Spleen (tissue), 11 donors: ENCODE results near the gene PRKCE. TPM values are rescaled to one million over a fixed set of nuclear protein-coding genes. Genes with fewer than 3 reads are reported as not detected.

ENCODE experiments used
- DNase-seq: peaks from one replicate; pipeline ENCODE4 v3.0.0-alpha.2; 2020
- H3K27ac ChIP-seq, 8 donors: fragments of 200-600 bp; sonication (generic) in 7 of 8; 1 replicate in 4 of 8; 2 replicates in 4 of 8; pipeline versions ENCODE4 v1.5.0 to v1.8.0; 2016 to 2021; ENCODE audit warnings: inconsistent platforms in 4 of 8, mild to moderate bottlenecking in 4 of 8, moderate library complexity in 1 of 8
- H3K27me3 ChIP-seq, 7 donors: fragments of 200-600 bp; sonication (generic) in 6 of 7; replicated peaks in 1 of 7; 1 replicate in 4 of 7; 2 replicates in 3 of 7; pipeline versions ENCODE4 v1.5.0 to v1.8.0; 2016 to 2021; ENCODE audit warnings: inconsistent platforms in 3 of 7, mild to moderate bottlenecking in 1 of 7
- H3K36me3 ChIP-seq, 6 donors: fragments of 200-600 bp; sonication (generic) in 5 of 6; 1 replicate in 4 of 6; 2 replicates in 2 of 6; pipeline versions ENCODE4 v1.5.0 to v1.8.0; 2016 to 2021; ENCODE audit warnings: inconsistent platforms in 2 of 6
- H3K4me1 ChIP-seq, 6 donors: fragments of 200-600 bp; sonication (generic) in 5 of 6; 1 replicate in 3 of 6; 2 replicates in 3 of 6; pipeline versions ENCODE4 v1.5.0 to v1.8.0; 2016 to 2021; ENCODE audit warnings: inconsistent platforms in 3 of 6
- H3K4me3 ChIP-seq, 8 donors: fragments of 200-600 bp; sonication (generic) in 7 of 8; 1 replicate in 4 of 8; 2 replicates in 4 of 8; pipeline versions ENCODE4 v1.5.0 to v1.8.0; 2016 to 2021; ENCODE audit warnings: inconsistent platforms in 4 of 8, mild to moderate bottlenecking in 4 of 8, moderate library complexity in 2 of 8
- H3K9me3 ChIP-seq, 8 donors: fragments of 200-600 bp; sonication (generic) in 7 of 8; 1 replicate in 4 of 8; 2 replicates in 4 of 8; pipeline versions ENCODE4 v1.5.0 to v1.8.0; 2016 to 2021; ENCODE audit warnings: inconsistent platforms in 4 of 8
- CTCF ChIP-seq, 11 experiments: fragments of 200-600 bp in 7 of 11; fragments of 450-650 bp in 4 of 11; sonication (generic) in 4 of 11; IDR thresholded peaks in 8 of 11; conservative IDR thresholded peaks in 3 of 11; 1 replicate in 7 of 11; 2 replicates in 4 of 11; pipeline versions ENCODE4 v1.4.0 to v1.8.0; 2016 to 2021; ENCODE audit warnings: antibody characterized with exemption in 11 of 11, inconsistent platforms in 4 of 11, mild to moderate bottlenecking in 1 of 11
- POLR2A ChIP-seq, 3 donors: fragments of 450-650 bp; IDR thresholded peaks; one replicate each; pipeline ENCODE4 v1.5.1; 2017; ENCODE audit warnings: antibody characterized with exemption in 3 of 3, mild to moderate bottlenecking in 1 of 3
- POLR2AphosphoS5 ChIP-seq, 3 donors: sonication (generic); formaldehyde crosslinking; IDR thresholded peaks; one replicate each; pipeline ENCODE4 v1.5.1; 2017; ENCODE audit warnings: antibody characterized with exemption in 3 of 3
- WGBS, 5 donors: extraction: QIAGEN DNeasy Blood & Tissue Kit in 3 of 5; methylation state at CpG; one replicate each; pipeline versions ENCODE4 v1.1.5 to v1.1.7; 2013 to 2018; 5-methylcytosine and 5-hydroxymethylcytosine counted together
- intact Hi-C: fragments of 100-400 bp; cut with DNase I; formaldehyde crosslinking; loops from one replicate; pipeline ENCODE4 v1.15.0; 2023; ENCODE audit warnings: low total_unique reads
- polyA plus RNA-seq, 3 donors: library from polyadenylated mRNA; stranded (reverse); fragments of 200-250 nt; gene quantifications; one replicate each; pipeline ENCODE4 v1.2.1, GENCODE V29; 2013
- total RNA-seq, 7 donors: library from RNA; depleted of rRNA in 3 of 7; stranded (reverse); fragments of >200 nt in 3 of 7; fragmentation: NEBNext Ultra II Directional in 4 of 7; extraction: Animal tissue kit (Norgen Biotek cat#: 25700) in 4 of 7; gene quantifications; one replicate each; pipeline versions ENCODE4 v1.1.0 to v1.2.1, GENCODE V29; 2016 to 2021
- donor health status: healthy with polysubstance abuse.
- donor health status: DM: no; HTN: no; CAD: no; lungs with moderate emphysema.
- donor health status: DM: no; HTN: no; CAD: no.
- donor health status: Bipolar disorder and iron deficiency.
- donor health status: healthy.
- donor health status: DM: no; HTN: no; CAD: no.
- donor health status: DM: yes; HTN: yes; CAD: no.

The PRKCE gene
- total and polyA plus RNA-seq, 10 donors: 2.5 to 43.6 (median 18.8) TPM

GRCh38 chr2:46095830-46096229 lies 444.4 kb downstream of the PRKCE start:
- H3K4me3 ChIP-seq: no peak overlapping the region
- DNase-seq: no peak
- peaks cover 0 to 6% (median 0%) of the 10 kb centered on the region in 8 donors for H3K9me3 ChIP-seq
- intact Hi-C loops: no loop called here
- H3K4me1 ChIP-seq: peaks cover 4 to 23% (median 11%) of the 10 kb centered on the region in 6 donors
- H3K27me3 ChIP-seq: no peaks in the 10 kb centered on the region
- H3K36me3 ChIP-seq: peaks cover 0 to 29% (median 3%) of the 10 kb centered on the region in 6 donors
- H3K27ac ChIP-seq: peak overlapping the region in 1 of 8 donors; percentile 12
- WGBS, 5 donors: 88 to 98% (median 98%) methylated on average over 1 of the region's 1 CpG
- TF ChIP-seq POLR2AphosphoS5 (IDR thresholded peaks at IDR 0.05) (no peak), POLR2A (IDR thresholded peaks at IDR 0.05) (no peak), CTCF (IDR thresholded peaks at IDR 0.05 in 8 of 11, conservative IDR thresholded peaks at IDR 0.05 in 3 of 11) (no peak)

- peaks cover 4 to 20% (median 10%) of the 10 kb centered on the region in 6 donors for H3K4me1 ChIP-seq
- peaks cover 0 to 29% (median 3%) of the 10 kb centered on the region in 6 donors for H3K36me3 ChIP-seq
- H3K27ac ChIP-seq: peak overlapping the region in 1 of 8 donors; percentile 12
- no peak for TF ChIP-seq POLR2AphosphoS5 (IDR thresholded peaks at IDR 0.05)
- DNase-seq: no peak
- intact Hi-C loops: no loop called here
- no peaks in the 10 kb centered on the region for H3K27me3 ChIP-seq
- peaks cover 0 to 6% (median 0%) of the 10 kb centered on the region in 8 donors for H3K9me3 ChIP-seq
- WGBS, 5 donors: 84 to 95% (median 88%) methylated on average over 1 of the region's 1 CpG
- H3K4me3 ChIP-seq: no peak overlapping the region
These were observed 444.8 kb downstream of the PRKCE start for GRCh38 chr2:46096260-46096659.

- Histone ChIP-seq H3K36me3 (peaks cover 0 to 25% (median 3%) of the 10 kb centered on the region in 6 donors), H3K4me1 (peaks cover 0 to 20% (median 8%) of the 10 kb centered on the region in 6 donors), H3K27me3 (no peaks in the 10 kb centered on the region), H3K9me3 (peaks cover 0 to 6% (median 1%) of the 10 kb centered on the region in 8 donors), H3K4me3 (no peak overlapping the region), H3K27ac (peak overlapping the region in 7 of 8 donors; percentile 49 to 79 (median 70))
- WGBS, 5 donors: 27 to 52% (median 40%) methylated on average over 4 of the region's 4 CpGs
- intact Hi-C loops: no loop called here
- DNase-seq: no peak
- TF ChIP-seq CTCF (IDR thresholded peaks at IDR 0.05 in 8 of 11, conservative IDR thresholded peaks at IDR 0.05 in 3 of 11): no peak
- peak in 1 of 3 donors; percentile 68 for TF ChIP-seq POLR2AphosphoS5 (IDR thresholded peaks at IDR 0.05)
These were observed 446.4 kb downstream of the PRKCE start for GRCh38 chr2:46097714-46098480.

- DNase-seq: no peak
- 57 to 76% (median 72%) methylated on average over 1 of the region's 1 CpG for WGBS, 5 donors
- Histone ChIP-seq H3K4me3 (no peak overlapping the region), H3K27me3 (no peaks in the 10 kb centered on the region), H3K27ac (peak overlapping the region in 7 of 8 donors; percentile 49 to 79 (median 70)), H3K36me3 (peaks cover 0 to 25% (median 3%) of the 10 kb centered on the region in 6 donors), H3K9me3 (peaks cover 0 to 12% (median 5%) of the 10 kb centered on the region in 8 donors), H3K4me1 (peaks cover 0 to 20% (median 8%) of the 10 kb centered on the region in 6 donors)
- no peak for TF ChIP-seq CTCF (IDR thresholded peaks at IDR 0.05 in 8 of 11, conservative IDR thresholded peaks at IDR 0.05 in 3 of 11)
- TF ChIP-seq POLR2A (IDR thresholded peaks at IDR 0.05): no peak
- no peak for TF ChIP-seq POLR2AphosphoS5 (IDR thresholded peaks at IDR 0.05)
- intact Hi-C loops: no loop called here
These were observed 447.2 kb downstream of the PRKCE start for GRCh38 chr2:46098621-46099062.
